Liver (tissue), 3 donors: ENCODE measurements around the gene SETD7.

Experiments
- ATF3 ChIP-seq: IDR thresholded peaks from 2 replicates; pipeline ENCODE4 v1.6.1; 2016; ENCODE audit warnings: antibody characterized with exemption
- CTCF ChIP-seq: fragments of 150-350 bp; IDR thresholded peaks from 2 replicates; pipeline ENCODE4 v1.5.1; 2017; ENCODE audit warnings: improper control_type of control experiment, low read depth, low read length; ENCODE audit not compliant: missing input control
- JUND ChIP-seq, 2 donors: IDR thresholded peaks; 2 replicates each; pipeline ENCODE4 v1.6.1; 2016; ENCODE audit warnings: antibody characterized with exemption in 2 of 2
- MAX ChIP-seq: IDR thresholded peaks from 2 replicates; pipeline ENCODE4 v1.6.1; 2016; ENCODE audit warnings: antibody characterized with exemption
- TAF1 ChIP-seq: conservative IDR thresholded peaks from 2 replicates; pipeline ENCODE4 v1.6.1; 2016; ENCODE audit warnings: antibody characterized with exemption, mild to moderate bottlenecking
- donor health status: healthy.
- donor health status: healthy.

GRCh38 chr4:139555705-139556070 is 331 bp downstream of the SETD7 start:
- TF ChIP-seq CTCF (no peak), TAF1 (no peak), ATF3 (no peak), MAX (no peak), JUND (IDR thresholded peaks at IDR 0.05) (no peak)
